Stomach (tissue), 4 donors: ENCODE results near the gene PLEKHH1.
A peak's percentile ranks its signal among the peaks of the same experiment; 100 is the strongest.

Source experiments
- EP300 ChIP-seq: sonication (generic); formaldehyde crosslinking; IDR thresholded peaks from one replicate; pipeline ENCODE4 v1.6.1; 2017; ENCODE audit warnings: antibody characterized with exemption
- POLR2A ChIP-seq, 4 donors: fragments of 450-650 bp; IDR thresholded peaks; one replicate each; pipeline ENCODE4 v1.6.1; 2016; ENCODE audit warnings: antibody characterized with exemption in 4 of 4, control low read depth in 2 of 4, mild to moderate bottlenecking in 1 of 4, moderate library complexity in 1 of 4

DNA sequence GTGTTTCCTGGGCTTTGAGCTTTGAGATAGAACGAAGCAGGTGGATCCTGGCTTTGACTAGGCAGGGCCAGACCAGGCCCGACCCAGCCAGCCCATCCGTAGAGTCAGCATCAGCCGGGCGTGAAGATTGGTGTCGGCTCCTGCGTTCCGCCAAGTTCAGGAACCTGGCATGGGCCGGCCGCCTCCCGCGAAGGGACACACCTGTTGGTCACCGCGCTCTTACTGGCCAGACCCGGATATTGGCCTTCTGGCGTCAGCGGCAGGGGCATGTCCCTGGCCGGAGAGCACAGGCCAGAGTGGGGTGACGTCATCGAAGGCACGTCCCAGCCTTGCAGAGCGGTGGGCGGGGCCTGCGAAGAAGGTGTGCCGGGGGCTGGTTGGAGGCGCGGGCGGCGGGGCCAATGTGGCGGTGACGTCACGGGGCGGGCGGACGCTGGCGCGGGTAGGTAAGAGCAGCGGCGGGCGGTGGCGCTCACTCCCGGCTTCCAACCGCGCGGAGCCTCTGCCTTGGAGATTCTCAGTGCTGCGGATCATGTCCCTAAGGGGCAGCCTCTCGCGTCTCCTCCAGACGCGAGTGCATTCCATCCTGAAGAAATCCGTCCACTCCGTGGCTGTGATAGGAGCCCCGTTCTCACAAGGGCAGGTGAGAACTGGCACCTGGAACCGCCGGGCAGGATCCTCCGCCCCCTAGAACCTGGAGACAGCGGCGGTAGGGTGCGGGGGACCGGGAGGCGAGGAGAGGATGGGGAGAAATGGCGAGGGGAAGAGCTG, 86.5 kb downstream of the PLEKHH1 start, which contains the start of gene ARG2:
- TF ChIP-seq EP300 (no peak), POLR2A (IDR thresholded peaks at IDR 0.05) (peak in 2 of 4 donors; percentile 4 to 51)
